Colonic mucosa (tissue), 4 donors: ENCODE data around the gene SERINC2. TPM values are rescaled to one million over a fixed set of nuclear protein-coding genes. Genes with fewer than 3 reads are reported as not detected.

Source experiments
- DNase-seq: peaks from one replicate; pipeline ENCODE4 v3.0.0-alpha.2; 2020
- H3K27ac ChIP-seq: fragments of 200-600 bp; one replicate; pipeline ENCODE4 v1.8.0; 2021
- H3K27me3 ChIP-seq: fragments of 200-600 bp; one replicate; pipeline ENCODE4 v1.8.0; 2021
- H3K36me3 ChIP-seq: fragments of 200-600 bp; one replicate; pipeline ENCODE4 v1.8.0; 2021
- H3K4me1 ChIP-seq: fragments of 200-600 bp; one replicate; pipeline ENCODE4 v1.8.0; 2021; ENCODE audit warnings: mild to moderate bottlenecking
- H3K4me3 ChIP-seq: fragments of 200-600 bp; one replicate; pipeline ENCODE4 v1.8.0; 2021
- H3K9ac ChIP-seq, 2 donors: one replicate each; pipeline ENCODE4 v1.7.0; 2013; ENCODE audit warnings: control low read depth in 2 of 2, low read depth in 2 of 2, low read length in 2 of 2
- H3K9me3 ChIP-seq: fragments of 200-600 bp; one replicate; pipeline ENCODE4 v1.8.0; 2021
- intact Hi-C: fragments of 100-400 bp; cut with DNase I; formaldehyde crosslinking; loops from one replicate; pipeline ENCODE4 v1.14.1; 2022
- total RNA-seq, 2 donors: library from RNA; stranded (reverse); fragmentation: NEBNext Ultra II Directional in 1 of 2; extraction: Animal tissue kit (Norgen Biotek cat#: 25700) in 1 of 2; gene quantifications; one replicate each; pipeline ENCODE4 v1.2.1, GENCODE V29; 2021
- TF ChIP-seq, protein P1 (sequence below): fragments of 200-600 bp; IDR thresholded peaks from one replicate; pipeline ENCODE4 v1.8.0; 2022; ENCODE audit warnings: antibody characterized with exemption, mild to moderate bottlenecking
- donor health status: healthy.
- donor health status: DM: no; HTN: no; CAD: no.
- donor health status: DM: no; HTN: no; CAD: no.

SERINC2 gene
- total RNA-seq, 2 donors from 2014 or later = 203 to 212 TPM

DNA sequence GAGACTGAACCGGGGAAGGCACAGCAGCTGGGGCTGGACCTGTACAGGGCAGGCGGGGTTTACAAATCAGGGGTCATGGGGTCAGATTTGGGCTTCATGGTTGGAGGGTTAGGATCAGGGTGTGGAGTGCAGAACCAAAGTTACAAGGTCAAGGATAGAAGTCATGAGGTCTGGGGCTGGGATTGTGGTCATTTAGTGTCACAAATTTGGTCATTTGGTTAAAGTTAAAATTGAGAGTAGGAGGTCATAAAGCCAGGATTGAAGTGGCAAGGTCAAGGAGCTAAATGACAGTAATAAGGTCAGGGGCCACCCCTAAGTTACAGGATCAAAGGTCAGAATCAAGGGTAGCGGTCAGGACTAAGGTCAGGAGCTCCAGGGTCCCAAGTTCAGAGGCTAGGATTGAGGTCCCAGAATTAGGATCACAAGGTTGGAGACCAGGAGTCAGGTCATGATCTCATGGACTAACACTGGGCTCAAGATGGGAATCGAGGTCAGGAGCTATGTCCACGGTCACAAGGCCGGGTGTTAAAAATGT is 20.4 kb downstream of the SERINC2 start:
- DNase-seq = no peak
- intact Hi-C loops = no loop called here
- TF ChIP-seq, protein P1, sequence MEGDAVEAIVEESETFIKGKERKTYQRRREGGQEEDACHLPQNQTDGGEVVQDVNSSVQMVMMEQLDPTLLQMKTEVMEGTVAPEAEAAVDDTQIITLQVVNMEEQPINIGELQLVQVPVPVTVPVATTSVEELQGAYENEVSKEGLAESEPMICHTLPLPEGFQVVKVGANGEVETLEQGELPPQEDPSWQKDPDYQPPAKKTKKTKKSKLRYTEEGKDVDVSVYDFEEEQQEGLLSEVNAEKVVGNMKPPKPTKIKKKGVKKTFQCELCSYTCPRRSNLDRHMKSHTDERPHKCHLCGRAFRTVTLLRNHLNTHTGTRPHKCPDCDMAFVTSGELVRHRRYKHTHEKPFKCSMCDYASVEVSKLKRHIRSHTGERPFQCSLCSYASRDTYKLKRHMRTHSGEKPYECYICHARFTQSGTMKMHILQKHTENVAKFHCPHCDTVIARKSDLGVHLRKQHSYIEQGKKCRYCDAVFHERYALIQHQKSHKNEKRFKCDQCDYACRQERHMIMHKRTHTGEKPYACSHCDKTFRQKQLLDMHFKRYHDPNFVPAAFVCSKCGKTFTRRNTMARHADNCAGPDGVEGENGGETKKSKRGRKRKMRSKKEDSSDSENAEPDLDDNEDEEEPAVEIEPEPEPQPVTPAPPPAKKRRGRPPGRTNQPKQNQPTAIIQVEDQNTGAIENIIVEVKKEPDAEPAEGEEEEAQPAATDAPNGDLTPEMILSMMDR = no peak

DNA sequence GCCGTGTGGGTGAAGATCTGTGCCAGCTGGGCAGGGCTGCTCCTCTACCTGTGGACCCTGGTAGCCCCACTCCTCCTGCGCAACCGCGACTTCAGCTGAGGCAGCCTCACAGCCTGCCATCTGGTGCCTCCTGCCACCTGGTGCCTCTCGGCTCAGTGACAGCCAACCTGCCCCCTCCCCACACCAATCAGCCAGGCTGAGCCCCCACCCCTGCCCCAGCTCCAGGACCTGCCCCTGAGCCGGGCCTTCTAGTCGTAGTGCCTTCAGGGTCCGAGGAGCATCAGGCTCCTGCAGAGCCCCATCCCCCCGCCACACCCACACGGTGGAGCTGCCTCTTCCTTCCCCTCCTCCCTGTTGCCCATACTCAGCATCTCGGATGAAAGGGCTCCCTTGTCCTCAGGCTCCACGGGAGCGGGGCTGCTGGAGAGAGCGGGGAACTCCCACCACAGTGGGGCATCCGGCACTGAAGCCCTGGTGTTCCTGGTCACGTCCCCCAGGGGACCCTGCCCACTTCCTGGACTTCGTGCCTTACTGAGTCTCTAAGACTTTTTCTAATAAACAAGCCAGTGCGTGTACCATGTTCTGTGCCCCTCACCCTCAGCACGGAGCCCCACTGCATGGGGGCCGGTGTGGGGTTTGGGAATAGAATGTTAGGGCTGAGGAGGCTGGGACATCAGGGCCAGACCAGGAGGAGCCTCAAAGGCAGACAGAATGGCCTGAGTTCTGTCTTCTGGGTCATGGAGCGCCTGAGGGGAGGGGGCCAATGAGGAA is 21.3 kb downstream of the SERINC2 start:
- intact Hi-C loops = no loop called here
- no peak overlapping the region for H3K4me3 ChIP-seq
- DNase-seq = no peak
- H3K9ac ChIP-seq = no peak overlapping the region
- H3K4me1 ChIP-seq = no peaks in the 10 kb centered on the region
- no peaks in the 10 kb centered on the region for H3K36me3 ChIP-seq
- TF ChIP-seq, protein P1 = no peak
- no peaks in the 10 kb centered on the region for H3K9me3 ChIP-seq
- no peak overlapping the region for H3K27ac ChIP-seq
- H3K27me3 ChIP-seq = no peaks in the 10 kb centered on the region

More for the DNA sequence above, 20.4 kb downstream of the SERINC2 start:
- H3K27ac ChIP-seq = no peak overlapping the region
- no peak overlapping the region for H3K4me3 ChIP-seq
- H3K36me3 ChIP-seq = no peaks in the 10 kb centered on the region
- H3K9ac ChIP-seq = no peak overlapping the region
- H3K27me3 ChIP-seq = no peaks in the 10 kb centered on the region
- H3K9me3 ChIP-seq = no peaks in the 10 kb centered on the region
- H3K4me1 ChIP-seq = no peaks in the 10 kb centered on the region

DNA sequence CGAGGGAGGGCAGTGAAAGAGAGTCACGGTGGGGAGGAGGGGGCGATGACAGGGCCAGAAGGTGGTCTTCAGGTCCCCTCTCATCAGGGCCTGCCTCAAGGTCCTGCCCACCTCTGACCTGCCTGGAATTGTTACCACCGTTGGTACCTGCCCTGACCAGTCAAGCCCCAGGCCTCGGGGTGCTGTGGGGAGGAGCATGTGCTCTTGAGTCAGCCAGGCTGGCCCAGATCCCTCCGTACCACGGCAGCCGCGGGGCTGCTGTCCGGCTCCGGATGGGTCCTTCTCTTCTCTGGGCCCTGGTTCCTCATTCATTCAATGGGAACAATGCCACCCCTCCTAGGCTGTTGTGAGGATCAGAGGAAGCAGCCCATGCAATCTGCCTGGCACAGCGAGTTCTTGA is 22.0 kb downstream of the SERINC2 start:
- Histone ChIP-seq H3K9me3 (no peaks in the 10 kb centered on the region), H3K27me3 (no peaks in the 10 kb centered on the region), H3K4me1 (no peaks in the 10 kb centered on the region), H3K4me3 (no peak overlapping the region), H3K27ac (no peak overlapping the region), H3K36me3 (no peaks in the 10 kb centered on the region), H3K9ac (no peak overlapping the region)
- intact Hi-C loops = no loop called here
- DNase-seq = no peak
- TF ChIP-seq, protein P1 = no peak

DNA sequence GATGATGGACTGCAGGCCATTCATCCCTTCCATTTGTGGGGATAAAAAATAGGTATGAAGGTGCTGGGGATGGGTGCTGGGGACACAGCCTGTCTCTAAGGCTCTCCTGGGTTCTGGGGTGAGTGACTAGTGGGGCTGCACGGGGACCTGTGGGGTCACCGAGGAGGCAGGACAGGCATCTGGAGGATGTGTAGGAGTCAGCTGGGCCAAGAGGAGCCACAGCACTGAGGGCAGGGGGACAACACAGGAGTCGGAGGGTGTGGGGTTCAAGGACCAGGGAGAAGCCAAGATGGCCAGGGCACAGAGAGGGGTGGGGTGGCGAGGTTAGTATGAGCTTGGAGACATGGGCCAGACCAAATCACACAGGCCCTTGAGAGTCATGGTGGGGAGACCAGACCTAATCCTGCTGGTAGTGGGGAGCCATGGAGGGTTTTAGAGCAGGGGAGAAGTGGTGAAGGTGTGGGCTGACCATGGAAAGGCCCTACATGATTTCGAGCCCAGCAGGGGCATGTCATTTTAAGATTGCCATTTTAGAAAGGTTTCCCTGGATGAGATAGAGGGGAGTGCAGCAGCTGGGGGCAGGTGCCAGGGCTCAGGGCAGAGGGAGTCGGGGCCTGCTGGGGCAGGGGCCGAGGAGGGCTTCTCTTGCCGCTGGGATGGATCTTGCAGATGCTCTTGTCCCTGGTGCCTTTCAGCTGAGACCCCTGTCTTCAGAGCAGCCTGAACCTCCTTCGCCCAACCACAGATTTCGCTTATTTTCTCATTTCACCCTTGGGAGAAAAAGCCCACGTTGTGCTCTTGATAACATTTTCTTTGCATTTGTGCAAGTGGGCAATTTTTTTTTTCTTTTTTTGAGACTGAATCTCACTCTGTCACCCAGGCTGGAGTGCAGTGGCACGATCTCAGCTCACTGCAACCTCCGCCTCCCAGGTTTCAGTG is 22.7 kb downstream of the SERINC2 start:
- H3K36me3 ChIP-seq = no peaks in the 10 kb centered on the region
- no peaks in the 10 kb centered on the region for H3K9me3 ChIP-seq
- DNase-seq = no peak

More for the DNA sequence above, 22.7 kb downstream of the SERINC2 start:
- intact Hi-C loops = no loop called here
- Histone ChIP-seq H3K27ac (no peak overlapping the region), H3K4me3 (no peak overlapping the region), H3K27me3 (no peaks in the 10 kb centered on the region), H3K9ac (no peak overlapping the region), H3K4me1 (no peaks in the 10 kb centered on the region)
- TF ChIP-seq, protein P1 = no peak
